Type B pancreatic cell (in vitro differentiated cells): ENCODE measurements around the gene ZBED1. TPM values are rescaled to one million over a fixed set of nuclear protein-coding genes. Genes with fewer than 3 reads are reported as not detected.

ENCODE experiments used
- DNase-seq: peaks from one replicate; pipeline ENCODE4 v3.0.0; 2021; ENCODE audit warnings: mixed read lengths; ENCODE audit not compliant: unreplicated experiment; ENCODE audit errors: extremely low spot score
- H3K27ac Mint-ChIP-seq: 2 replicates; pipeline ENCODE4 v1.8.0; 2021; ENCODE audit warnings: mild to moderate bottlenecking, mixed read lengths
- H3K27me3 Mint-ChIP-seq: 2 replicates; pipeline ENCODE4 v1.8.0; 2021; ENCODE audit warnings: mixed read lengths
- H3K36me3 Mint-ChIP-seq: 2 replicates; pipeline ENCODE4 v1.8.0; 2021; ENCODE audit warnings: mixed read lengths
- H3K4me1 Mint-ChIP-seq: one replicate; pipeline ENCODE4 v1.8.0; 2021; ENCODE audit warnings: mixed read lengths; ENCODE audit not compliant: unreplicated experiment
- H3K4me3 Mint-ChIP-seq: 2 replicates; pipeline ENCODE4 v1.8.0; 2021; ENCODE audit warnings: mild to moderate bottlenecking, mixed read lengths
- H3K9me3 Mint-ChIP-seq: 2 replicates; pipeline ENCODE4 v1.8.0; 2021; ENCODE audit warnings: mixed read lengths
- CTCF ChIP-seq: fragments of 200-600 bp; sonication (generic); conservative IDR thresholded peaks from 2 replicates; pipeline ENCODE4 v1.5.0; 2021; ENCODE audit warnings: antibody characterized with exemption, mild to moderate bottlenecking
- total RNA-seq: library from RNA; stranded (reverse); gene quantifications from 2 replicates; pipeline ENCODE4 v1.2.1, GENCODE V29; 2021; ENCODE audit warnings: low replicate concordance

Gene ZBED1
- total RNA-seq, 1 donor from 2014 or later = 42.0 TPM

GRCh38 chrX:2545144-2545543 lies 44.4 kb upstream of the ZBED1 start:
- H3K4me1 Mint-ChIP-seq = peaks cover 17% of the 10 kb centered on the region
- no peak overlapping the region for H3K4me3 Mint-ChIP-seq
- H3K36me3 Mint-ChIP-seq = no peaks in the 10 kb centered on the region
- TF ChIP-seq CTCF = no peak
- H3K9me3 Mint-ChIP-seq = peaks cover 16% of the 10 kb centered on the region
- no peaks in the 10 kb centered on the region for H3K27me3 Mint-ChIP-seq
- no peak overlapping the region for H3K27ac Mint-ChIP-seq
- DNase-seq = no peak

DNA sequence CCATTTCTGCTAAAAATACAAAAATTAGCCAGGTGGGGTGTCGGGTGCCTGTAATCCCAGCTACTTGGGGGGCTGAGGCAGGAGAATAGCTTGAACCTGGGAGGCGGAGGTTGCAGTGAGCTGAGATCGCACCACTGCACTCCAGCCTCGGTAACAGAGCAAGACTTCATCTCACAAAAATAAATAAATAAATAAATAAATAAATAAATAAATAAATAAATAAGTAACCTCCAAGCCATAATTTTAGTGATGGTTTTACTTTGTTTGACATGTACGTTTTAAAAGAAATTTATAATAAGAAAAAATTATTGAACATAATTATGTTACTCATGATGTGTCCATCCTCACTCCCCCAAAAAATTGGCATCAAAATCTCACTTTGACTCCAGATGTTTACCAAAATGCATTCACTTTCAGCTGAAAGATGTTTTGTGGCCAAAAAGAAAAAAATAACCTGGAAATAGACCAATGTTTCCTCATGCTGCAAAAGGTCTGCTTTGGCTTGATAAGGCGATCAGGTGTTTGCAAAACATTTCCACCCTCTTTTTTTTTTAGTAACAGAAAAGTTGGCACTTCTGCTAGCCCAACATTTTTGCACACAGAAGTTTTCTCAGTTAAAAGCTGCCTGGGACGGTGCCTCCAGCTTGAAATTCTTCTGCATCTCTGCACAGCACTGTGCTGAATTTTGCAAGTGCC lies 42.2 kb upstream of the ZBED1 start:
- DNase-seq = no peak
- Mint-ChIP-seq H3K4me3 (no peak overlapping the region), H3K27ac (no peak overlapping the region), H3K27me3 (no peaks in the 10 kb centered on the region), H3K9me3 (peaks cover 10% of the 10 kb centered on the region), H3K36me3 (no peaks in the 10 kb centered on the region), H3K4me1 (peaks cover 4% of the 10 kb centered on the region)
- no peak for TF ChIP-seq CTCF

DNA sequence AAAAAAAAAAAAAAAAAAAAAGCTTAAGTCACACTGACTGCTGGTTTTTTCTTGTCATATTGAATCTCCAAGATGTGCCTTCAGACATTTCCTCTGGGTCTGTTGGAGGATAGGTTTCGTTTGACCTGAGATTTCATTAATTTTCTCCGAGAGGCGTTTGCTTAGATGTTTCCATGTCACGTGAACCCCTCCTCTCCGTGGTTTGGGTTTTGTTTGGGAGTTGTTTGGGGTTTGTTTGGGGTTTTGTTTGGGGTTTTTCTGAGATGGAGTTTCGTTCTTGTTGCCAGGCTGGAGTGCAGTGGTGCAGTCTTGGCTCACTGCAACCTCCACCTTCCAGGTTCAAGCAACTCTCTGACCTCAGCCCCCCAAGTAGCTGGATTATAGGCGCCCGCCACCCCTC lies 40.8 kb upstream of the ZBED1 start:
- H3K36me3 Mint-ChIP-seq = no peaks in the 10 kb centered on the region
- TF ChIP-seq CTCF = no peak
- DNase-seq = no peak
- H3K27ac Mint-ChIP-seq = no peak overlapping the region
- no peaks in the 10 kb centered on the region for H3K27me3 Mint-ChIP-seq
- H3K9me3 Mint-ChIP-seq = peaks cover 10% of the 10 kb centered on the region
- peaks cover 9% of the 10 kb centered on the region for H3K4me1 Mint-ChIP-seq
- no peak overlapping the region for H3K4me3 Mint-ChIP-seq

DNA sequence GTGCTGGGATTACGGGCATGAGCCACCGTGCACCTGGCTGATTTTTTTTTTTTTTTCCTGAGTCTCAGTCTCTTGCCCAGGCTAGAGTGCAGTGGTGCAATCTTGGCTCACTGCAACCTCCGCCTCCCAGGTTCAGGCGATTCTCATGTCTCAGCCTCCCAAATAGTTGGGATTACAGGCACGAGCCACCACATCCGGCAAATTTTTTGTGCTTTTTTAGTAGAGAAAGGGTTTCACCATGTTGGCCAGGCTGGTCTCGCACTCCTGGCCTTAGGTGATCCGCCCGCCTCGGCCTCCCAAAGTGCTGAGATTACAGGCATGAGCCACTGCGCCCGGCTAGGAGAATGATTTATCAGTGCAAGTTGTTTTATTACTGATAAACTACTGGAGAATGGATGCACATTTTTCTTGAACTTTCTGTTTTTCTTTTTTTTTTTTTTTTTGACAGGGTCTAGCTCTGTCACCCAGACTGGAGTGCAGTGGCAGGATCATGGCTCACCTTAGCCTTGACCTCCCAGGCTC lies 39.7 kb upstream of the ZBED1 start:
- Mint-ChIP-seq H3K4me1 (peaks cover 9% of the 10 kb centered on the region), H3K9me3 (peaks cover under 1% of the 10 kb centered on the region), H3K27ac (no peak overlapping the region), H3K27me3 (no peaks in the 10 kb centered on the region), H3K36me3 (no peaks in the 10 kb centered on the region), H3K4me3 (no peak overlapping the region)
- DNase-seq = no peak
- no peak for TF ChIP-seq CTCF

DNA sequence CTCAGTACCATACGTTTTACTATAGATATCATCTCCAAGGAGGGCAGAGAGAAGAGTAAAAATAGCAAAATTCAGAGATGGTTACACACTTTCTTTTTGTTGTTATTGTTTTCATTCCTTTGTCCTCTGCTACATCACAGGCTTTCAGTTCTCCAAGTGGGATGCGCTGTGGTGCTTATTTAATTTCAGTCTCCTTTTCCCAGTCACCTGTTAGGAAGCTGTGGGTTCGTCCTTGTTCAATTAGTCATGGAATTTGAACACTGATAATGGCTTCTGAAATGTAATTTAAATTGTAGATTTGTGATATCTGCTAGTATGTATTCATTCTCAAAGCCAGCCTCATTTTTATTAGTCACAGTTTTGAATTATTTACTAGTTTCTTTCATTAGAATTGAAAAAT lies 38.8 kb upstream of the ZBED1 start:
- DNase-seq = no peak
- Mint-ChIP-seq H3K27ac (no peak overlapping the region), H3K36me3 (no peaks in the 10 kb centered on the region), H3K27me3 (no peaks in the 10 kb centered on the region), H3K4me3 (no peak overlapping the region), H3K4me1 (peaks cover 9% of the 10 kb centered on the region), H3K9me3 (no peaks in the 10 kb centered on the region)
- TF ChIP-seq CTCF = no peak
